ENCODE measurements around the gene PLEKHH2. TPM values are rescaled to one million over a fixed set of nuclear protein-coding genes. Genes with fewer than 3 reads are reported as not detected.

Gene PLEKHH2
- total RNA-seq, 6 experiments from 2014 or later, result 0.75 to 2.0 (median 1.3) TPM

GRCh38 chr2:43773876-43774613, 137.0 kb downstream of the PLEKHH2 start, which contains the start of gene DYNC2LI1:
Gene DYNC2LI1, plus strand, starts transcription at chr2:43774039. Its CDS starts 100 bp downstream, at chr2:43774139.
- Histone ChIP-seq H3K9me3 (no peaks in the 10 kb centered on the region), H3K36me3 (no peaks in the 10 kb centered on the region), H3K27ac (peak within 1 kb of the TSS; percentile 8 to 77 (median 60)), H3K27me3 (no peaks in the 10 kb centered on the region), H3K4me3 (peak within 1 kb of the TSS; percentile 59 to 75 (median 69)), H3K4me1 (peaks cover 0 to 4% (median 2%) of the 10 kb centered on the region in 4 donors)
- DNase-seq (peak; percentile 92 to 95 (median 93)), ATAC-seq (peak; percentile 99)
- intact Hi-C loops (cut with DNase I), result no loop called here
- under 1% methylated on average over 23 of the region's 31 CpGs for WGBS (ENCODE audit: insufficient coverage, low coverage, low lambda C conversion rate, missing lambda C conversion rate)
- TF ChIP-seq CTCF (IDR thresholded peaks at IDR 0.05) (no peak), POLR2A (IDR thresholded peaks at IDR 0.05) (no peak)

- intact Hi-C loops (cut with DNase I), result no loop called here
These were observed 137.6 kb downstream of the PLEKHH2 start for GRCh38 chr2:43774617-43775016.

GRCh38 chr2:43776324-43776723, 139.3 kb downstream of the PLEKHH2 start:
- ATAC-seq, result no peak

More at GRCh38 chr2:43774617-43775016, 137.6 kb downstream of the PLEKHH2 start:
- no peaks in the 10 kb centered on the region for H3K9me3 ChIP-seq
- ATAC-seq, result peak in 3 of 4 donors; percentile 27 to 39 (median 34)
- H3K27me3 ChIP-seq, result no peaks in the 10 kb centered on the region
- no peak for DNase-seq
- TF ChIP-seq POLR2A (IDR thresholded peaks at IDR 0.05) (no peak), CTCF (IDR thresholded peaks at IDR 0.05) (no peak)
- H3K27ac ChIP-seq, result peak overlapping the region; percentile 8 to 77 (median 60)
- H3K36me3 ChIP-seq, result no peaks in the 10 kb centered on the region
- peak overlapping the region; percentile 59 to 75 (median 69) for H3K4me3 ChIP-seq
- peaks cover 0 to 4% (median 2%) of the 10 kb centered on the region in 4 donors for H3K4me1 ChIP-seq
- WGBS (ENCODE audit: insufficient coverage, low coverage, low lambda C conversion rate, missing lambda C conversion rate), result 12% methylated on average over 7 of the region's 7 CpGs

GRCh38 chr2:43777306-43777926, 140.4 kb downstream of the PLEKHH2 start:
- intact Hi-C loops (cut with DNase I), result no loop called here
- 92% methylated on average over 7 of the region's 8 CpGs for WGBS (ENCODE audit: insufficient coverage, low coverage, low lambda C conversion rate, missing lambda C conversion rate)
- TF ChIP-seq CTCF (IDR thresholded peaks at IDR 0.05) (no peak), POLR2A (IDR thresholded peaks at IDR 0.05) (no peak)
- H3K27me3 ChIP-seq, result no peaks in the 10 kb centered on the region
- H3K36me3 ChIP-seq, result no peaks in the 10 kb centered on the region
- no peak overlapping the region for H3K4me3 ChIP-seq
- no peak overlapping the region for H3K27ac ChIP-seq
- H3K9me3 ChIP-seq, result no peaks in the 10 kb centered on the region
- no peak for ATAC-seq
- DNase-seq, result no peak
- H3K4me1 ChIP-seq, result peaks cover 0 to 4% (median 2%) of the 10 kb centered on the region in 4 donors

More at GRCh38 chr2:43776324-43776723, 139.3 kb downstream of the PLEKHH2 start:
- peaks cover 0 to 4% (median 2%) of the 10 kb centered on the region in 4 donors for H3K4me1 ChIP-seq
- H3K4me3 ChIP-seq, result no peak overlapping the region
- no peaks in the 10 kb centered on the region for H3K27me3 ChIP-seq
- H3K36me3 ChIP-seq, result no peaks in the 10 kb centered on the region
- no peak overlapping the region for H3K27ac ChIP-seq
- no peaks in the 10 kb centered on the region for H3K9me3 ChIP-seq
- intact Hi-C loops (cut with DNase I), result no loop called here
- TF ChIP-seq POLR2A (IDR thresholded peaks at IDR 0.05) (no peak), CTCF (IDR thresholded peaks at IDR 0.05) (no peak)
- no peak for DNase-seq
- WGBS (ENCODE audit: insufficient coverage, low coverage, low lambda C conversion rate, missing lambda C conversion rate), result 78% methylated on average over 1 of the region's 1 CpG

All from right lobe of liver (tissue), 6 donors.